ENCODE results near the gene PTP4A2. TPM values are rescaled to one million over a fixed set of nuclear protein-coding genes. Genes with fewer than 3 reads are reported as not detected.

Gene PTP4A2
- total and polyA plus RNA-seq, 2 of the 13 experiments (the other 11 are each of a cell fraction or from before 2014, with no cell fraction given), result 173 to 225 TPM

DNA sequence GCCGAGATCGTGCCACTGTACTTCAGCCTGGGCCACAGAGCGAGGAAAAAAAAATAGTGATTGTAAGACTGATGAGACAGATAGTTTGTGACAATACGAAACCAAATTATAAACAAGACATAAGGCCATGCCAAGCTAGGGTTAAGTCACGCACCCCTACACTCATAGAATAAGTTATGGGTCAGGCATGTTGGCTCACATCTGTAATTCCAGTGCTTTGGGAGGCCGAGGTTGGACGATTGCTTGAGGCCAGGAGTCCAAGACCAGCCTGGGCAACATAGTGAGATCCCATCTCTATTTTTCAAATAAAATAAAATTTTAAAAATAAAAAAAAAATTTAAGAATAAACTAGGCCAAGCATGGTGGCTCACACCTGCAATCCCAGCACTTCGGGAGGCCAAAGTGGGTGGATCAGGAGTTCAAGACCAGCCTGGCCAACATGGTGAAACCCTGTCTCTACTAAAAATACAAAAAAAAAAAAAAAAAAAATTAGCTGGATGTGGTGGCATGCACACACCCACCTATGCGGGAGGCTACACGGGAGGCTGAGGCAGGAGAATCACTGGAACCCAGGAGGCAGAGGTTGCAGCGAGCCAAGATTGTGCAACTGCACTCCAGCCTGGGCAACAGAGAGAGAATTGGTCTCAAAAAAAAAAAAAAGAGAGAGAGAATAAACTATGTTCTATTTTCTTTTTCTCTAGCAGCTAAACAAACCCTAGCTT, 72.3 kb downstream of the PTP4A2 start:
- CTCF ChIA-PET (ENCODE audit: low intra/inter-chr PET ratio, low total read pairs), result no interaction called here
- DNase-seq (ENCODE audit: low spot score), result no peak
- Histone ChIP-seq H2AFZ (ENCODE audit: low read length) (no peak overlapping the region), H4K20me1 (ENCODE audit: insufficient read depth, low read length) (no peaks in the 10 kb centered on the region), H3K4me1 (ENCODE audit: insufficient read depth, low read length) (peaks cover 22% of the 10 kb centered on the region), H3K27ac (ENCODE audit: extremely low read length, insufficient read depth, low read length) (no peak overlapping the region), H3K36me3 (replicated peaks in 1 of 2; ENCODE audit: control insufficient read depth in 1 of 2, insufficient read depth in 2 of 2, low read length in 2 of 2) (no peaks in the 10 kb centered on the region), H3K4me3 (replicated peaks in 1 of 3; ENCODE audit: insufficient read depth in 1 of 3, low read depth in 2 of 3, low read length in 3 of 3) (no peak overlapping the region), H3K27me3 (ENCODE audit: control insufficient read depth in 1 of 2, insufficient read depth in 2 of 2, low read length in 2 of 2) (no peaks in the 10 kb centered on the region), H3K4me2 (ENCODE audit: low read depth, low read length) (0 out of 2 replicates have a peak overlapping the region, but pooled peaks have one; percentile 1), H3K9me3 (ENCODE audit: low read length) (no peaks in the 10 kb centered on the region), H3K79me2 (ENCODE audit: insufficient read depth, low read length) (no peaks in the 10 kb centered on the region), H3K9ac (ENCODE audit: insufficient read depth, low read depth, low read length) (no peak overlapping the region)
- in situ Hi-C loops (cut with HindIII; ENCODE audit: extremely low pct_ligation_motif_present, low pct_unique_long_range_greater_than_20kb), result no loop called here
- TF ChIP-seq SRY (CRISPR knock-in tag; IDR thresholded peaks at IDR 0.05) (no peak), SNRNP70 (IDR thresholded peaks at IDR 0.05; ENCODE audit: low read depth, low read length) (no peak), CEBPG (CRISPR knock-in tag; IDR thresholded peaks at IDR 0.05) (0 out of 2 replicates have a peak, but pooled peaks have one; percentile 8)
- TF ChIP-seq, protein P1, sequence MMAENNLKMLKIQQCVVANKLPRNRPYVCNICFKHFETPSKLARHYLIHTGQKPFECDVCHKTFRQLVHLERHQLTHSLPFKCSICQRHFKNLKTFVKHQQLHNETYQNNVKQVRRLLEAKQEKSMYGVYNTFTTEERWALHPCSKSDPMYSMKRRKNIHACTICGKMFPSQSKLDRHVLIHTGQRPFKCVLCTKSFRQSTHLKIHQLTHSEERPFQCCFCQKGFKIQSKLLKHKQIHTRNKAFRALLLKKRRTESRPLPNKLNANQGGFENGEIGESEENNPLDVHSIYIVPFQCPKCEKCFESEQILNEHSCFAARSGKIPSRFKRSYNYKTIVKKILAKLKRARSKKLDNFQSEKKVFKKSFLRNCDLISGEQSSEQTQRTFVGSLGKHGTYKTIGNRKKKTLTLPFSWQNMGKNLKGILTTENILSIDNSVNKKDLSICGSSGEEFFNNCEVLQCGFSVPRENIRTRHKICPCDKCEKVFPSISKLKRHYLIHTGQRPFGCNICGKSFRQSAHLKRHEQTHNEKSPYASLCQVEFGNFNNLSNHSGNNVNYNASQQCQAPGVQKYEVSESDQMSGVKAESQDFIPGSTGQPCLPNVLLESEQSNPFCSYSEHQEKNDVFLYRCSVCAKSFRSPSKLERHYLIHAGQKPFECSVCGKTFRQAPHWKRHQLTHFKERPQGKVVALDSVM (CRISPR knock-in tag; IDR thresholded peaks at IDR 0.05), result peak; percentile 58; the same call in 1 of the 2 replicates
- intact Hi-C loops (cut with micrococcal nuclease; ENCODE audit: unreplicated experiment), result no loop called here
- POLR2A ChIA-PET, result no interaction called here
- FAIRE-seq, result no peak
- no TSS peak for BruUV-seq (replicated peaks)
- WGBS (ENCODE audit: low lambda C conversion rate), result 44% methylated on average over 11 of the region's 11 CpGs
- ATAC-seq, result no peak

DNA sequence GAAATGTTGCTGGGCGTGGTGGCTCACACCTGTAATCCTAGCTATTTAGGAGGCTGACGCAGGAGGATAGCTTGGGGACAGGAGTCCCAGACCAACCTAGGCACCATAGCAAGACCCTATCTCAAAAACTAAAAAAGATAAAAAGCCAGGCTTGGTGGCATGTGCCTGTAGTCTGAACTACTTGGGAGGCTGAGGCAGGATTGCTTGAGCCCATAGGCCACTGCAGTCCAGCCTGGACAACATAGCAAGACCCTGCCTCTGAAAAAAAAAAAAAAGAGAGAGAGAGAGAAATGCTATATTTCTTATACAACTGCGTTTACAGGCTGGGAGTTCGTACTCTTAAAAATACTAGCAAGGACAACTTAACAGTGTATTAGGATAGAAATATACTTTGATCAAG, 76.1 kb downstream of the PTP4A2 start:
- no peaks in the 10 kb centered on the region for H3K36me3 ChIP-seq (replicated peaks in 1 of 2; ENCODE audit: control insufficient read depth in 1 of 2, insufficient read depth in 2 of 2, low read length in 2 of 2)
- WGBS (ENCODE audit: low lambda C conversion rate), result 72% methylated on average over 4 of the region's 4 CpGs
- H3K79me2 ChIP-seq (ENCODE audit: insufficient read depth, low read length), result no peaks in the 10 kb centered on the region
- no peaks in the 10 kb centered on the region for H3K27me3 ChIP-seq (ENCODE audit: control insufficient read depth in 1 of 2, insufficient read depth in 2 of 2, low read length in 2 of 2)
- FAIRE-seq, result no peak
- no peak overlapping the region for H3K9ac ChIP-seq (ENCODE audit: insufficient read depth, low read depth, low read length)
- no peaks in the 10 kb centered on the region for H4K20me1 ChIP-seq (ENCODE audit: insufficient read depth, low read length)
- in situ Hi-C loops (cut with HindIII; ENCODE audit: extremely low pct_ligation_motif_present, low pct_unique_long_range_greater_than_20kb), result no loop called here
- no peak overlapping the region for H3K4me3 ChIP-seq (replicated peaks in 1 of 3; ENCODE audit: insufficient read depth in 1 of 3, low read depth in 2 of 3, low read length in 3 of 3)
- H3K27ac ChIP-seq (ENCODE audit: extremely low read length, insufficient read depth, low read length), result no peak overlapping the region
- H3K4me1 ChIP-seq (ENCODE audit: insufficient read depth, low read length), result peaks cover 13% of the 10 kb centered on the region; the same call in 1 of the 2 replicates
- no peak overlapping the region for H2AFZ ChIP-seq (ENCODE audit: low read length)
- H3K4me2 ChIP-seq (ENCODE audit: low read depth, low read length), result no peak overlapping the region
- no peak for TF ChIP-seq ZKSCAN8 (CRISPR knock-in tag; IDR thresholded peaks at IDR 0.05; ENCODE audit: borderline replicate concordance)
- TF ChIP-seq, protein P2, sequence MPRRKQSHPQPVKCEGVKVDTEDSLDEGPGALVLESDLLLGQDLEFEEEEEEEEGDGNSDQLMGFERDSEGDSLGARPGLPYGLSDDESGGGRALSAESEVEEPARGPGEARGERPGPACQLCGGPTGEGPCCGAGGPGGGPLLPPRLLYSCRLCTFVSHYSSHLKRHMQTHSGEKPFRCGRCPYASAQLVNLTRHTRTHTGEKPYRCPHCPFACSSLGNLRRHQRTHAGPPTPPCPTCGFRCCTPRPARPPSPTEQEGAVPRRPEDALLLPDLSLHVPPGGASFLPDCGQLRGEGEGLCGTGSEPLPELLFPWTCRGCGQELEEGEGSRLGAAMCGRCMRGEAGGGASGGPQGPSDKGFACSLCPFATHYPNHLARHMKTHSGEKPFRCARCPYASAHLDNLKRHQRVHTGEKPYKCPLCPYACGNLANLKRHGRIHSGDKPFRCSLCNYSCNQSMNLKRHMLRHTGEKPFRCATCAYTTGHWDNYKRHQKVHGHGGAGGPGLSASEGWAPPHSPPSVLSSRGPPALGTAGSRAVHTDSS (CRISPR knock-in tag; conservative IDR thresholded peaks at IDR 0.05), result no peak
- TF ChIP-seq, protein P3, sequence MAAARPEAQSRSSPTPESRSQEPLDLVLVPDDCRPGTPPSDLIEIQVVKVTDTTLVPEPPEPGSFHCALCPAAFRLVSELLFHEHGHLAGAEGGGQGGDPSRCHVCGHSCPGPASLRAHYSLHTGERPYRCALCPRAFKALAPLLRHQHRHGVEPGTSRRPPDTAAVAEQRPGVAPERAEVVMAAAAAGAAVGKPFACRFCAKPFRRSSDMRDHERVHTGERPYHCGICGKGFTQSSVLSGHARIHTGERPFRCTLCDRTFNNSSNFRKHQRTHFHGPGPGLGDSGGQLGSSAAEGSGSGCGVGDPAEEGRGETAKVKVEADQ (CRISPR knock-in tag; IDR thresholded peaks at IDR 0.05; ENCODE audit: borderline replicate concordance), result no peak
- no peak for TF ChIP-seq ZNF282 (IDR thresholded peaks at IDR 0.05; ENCODE audit: partially characterized antibody)
- no peak for TF ChIP-seq FOXJ3 (CRISPR knock-in tag; IDR thresholded peaks at IDR 0.05; ENCODE audit: borderline replicate concordance)
- TF ChIP-seq DPF2 (CRISPR knock-in tag; IDR thresholded peaks at IDR 0.05; ENCODE audit: borderline replicate concordance, low read depth), result no peak
- no peak for TF ChIP-seq GLI4 (CRISPR knock-in tag; IDR thresholded peaks at IDR 0.05; ENCODE audit: borderline replicate concordance)
- TF ChIP-seq ZSCAN30 (CRISPR knock-in tag; IDR thresholded peaks at IDR 0.05), result no peak
- TF ChIP-seq KDM2A (CRISPR knock-in tag; IDR thresholded peaks at IDR 0.05; ENCODE audit: borderline replicate concordance, low read depth), result no peak
- TF ChIP-seq NAIF1 (CRISPR knock-in tag; IDR thresholded peaks at IDR 0.05; ENCODE audit: borderline replicate concordance), result no peak
- ChIA-PET CTCF (ENCODE audit: low intra/inter-chr PET ratio, low total read pairs) (interaction anchor here (1.6 kb wide), 1 partner anchor 102 kb away, joined by 6 read pairs; no protein-coding TSS in a partner anchor), POLR2A (no interaction called here)
- intact Hi-C loops (cut with micrococcal nuclease; ENCODE audit: unreplicated experiment), result no loop called here
- BruUV-seq (replicated peaks), result no TSS peak
- DNase-seq (ENCODE audit: low spot score), result no peak
- no peaks in the 10 kb centered on the region for H3K9me3 ChIP-seq (ENCODE audit: low read length)
- ATAC-seq, result no peak

Measured in HepG2 (cell line).